ENCODE results near the gene COL7A1. TPM values are rescaled to one million over a fixed set of nuclear protein-coding genes. Genes with fewer than 3 reads are reported as not detected.

COL7A1 gene
- total and polyA plus RNA-seq, 2 of the 13 experiments (the other 11 are each of a cell fraction or from before 2014, with no cell fraction given) = 2.7 to 11.7 TPM

DNA sequence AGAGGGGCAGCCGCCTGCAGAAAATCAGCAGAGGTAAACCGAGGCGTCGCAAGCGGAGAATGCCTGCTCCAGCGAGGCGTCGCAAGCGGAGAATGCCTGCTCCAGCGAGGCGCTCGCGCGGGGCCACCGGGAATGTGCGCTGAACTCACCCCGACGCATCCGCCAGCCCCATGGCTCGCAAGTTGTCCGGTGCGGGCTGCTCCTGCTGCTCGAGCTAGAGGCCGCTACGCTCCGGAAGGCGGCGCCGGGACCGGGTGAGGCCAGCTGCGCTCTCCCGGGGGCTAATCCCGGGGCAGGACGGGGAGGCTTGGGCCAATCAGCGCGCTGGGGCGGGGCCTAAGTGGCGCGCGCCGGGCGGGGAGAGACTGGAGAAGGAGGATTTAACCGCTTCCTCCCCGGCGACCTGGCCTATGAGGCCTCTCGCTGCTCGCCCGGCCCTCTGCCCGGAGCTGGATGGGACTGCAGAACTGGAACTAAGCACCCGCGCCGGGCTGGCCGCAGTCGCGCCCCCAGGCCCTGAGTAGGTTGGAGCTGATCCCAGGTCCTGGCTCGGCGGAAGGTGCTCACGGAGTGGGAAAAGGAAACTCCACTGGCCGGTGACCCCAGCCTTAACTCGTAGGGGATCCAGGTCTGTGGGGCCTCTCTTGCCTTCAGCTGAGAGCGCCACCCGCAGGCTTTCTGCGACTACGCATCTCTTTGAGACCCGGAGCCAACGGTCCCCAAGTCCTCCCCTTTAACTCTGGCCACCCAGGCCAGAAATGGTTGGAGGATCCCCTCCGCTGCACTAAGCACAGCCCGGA lies 40.3 kb upstream of the COL7A1 start, which contains the start of gene SLC26A6 (continued):
- TF ChIP-seq, protein P1, sequence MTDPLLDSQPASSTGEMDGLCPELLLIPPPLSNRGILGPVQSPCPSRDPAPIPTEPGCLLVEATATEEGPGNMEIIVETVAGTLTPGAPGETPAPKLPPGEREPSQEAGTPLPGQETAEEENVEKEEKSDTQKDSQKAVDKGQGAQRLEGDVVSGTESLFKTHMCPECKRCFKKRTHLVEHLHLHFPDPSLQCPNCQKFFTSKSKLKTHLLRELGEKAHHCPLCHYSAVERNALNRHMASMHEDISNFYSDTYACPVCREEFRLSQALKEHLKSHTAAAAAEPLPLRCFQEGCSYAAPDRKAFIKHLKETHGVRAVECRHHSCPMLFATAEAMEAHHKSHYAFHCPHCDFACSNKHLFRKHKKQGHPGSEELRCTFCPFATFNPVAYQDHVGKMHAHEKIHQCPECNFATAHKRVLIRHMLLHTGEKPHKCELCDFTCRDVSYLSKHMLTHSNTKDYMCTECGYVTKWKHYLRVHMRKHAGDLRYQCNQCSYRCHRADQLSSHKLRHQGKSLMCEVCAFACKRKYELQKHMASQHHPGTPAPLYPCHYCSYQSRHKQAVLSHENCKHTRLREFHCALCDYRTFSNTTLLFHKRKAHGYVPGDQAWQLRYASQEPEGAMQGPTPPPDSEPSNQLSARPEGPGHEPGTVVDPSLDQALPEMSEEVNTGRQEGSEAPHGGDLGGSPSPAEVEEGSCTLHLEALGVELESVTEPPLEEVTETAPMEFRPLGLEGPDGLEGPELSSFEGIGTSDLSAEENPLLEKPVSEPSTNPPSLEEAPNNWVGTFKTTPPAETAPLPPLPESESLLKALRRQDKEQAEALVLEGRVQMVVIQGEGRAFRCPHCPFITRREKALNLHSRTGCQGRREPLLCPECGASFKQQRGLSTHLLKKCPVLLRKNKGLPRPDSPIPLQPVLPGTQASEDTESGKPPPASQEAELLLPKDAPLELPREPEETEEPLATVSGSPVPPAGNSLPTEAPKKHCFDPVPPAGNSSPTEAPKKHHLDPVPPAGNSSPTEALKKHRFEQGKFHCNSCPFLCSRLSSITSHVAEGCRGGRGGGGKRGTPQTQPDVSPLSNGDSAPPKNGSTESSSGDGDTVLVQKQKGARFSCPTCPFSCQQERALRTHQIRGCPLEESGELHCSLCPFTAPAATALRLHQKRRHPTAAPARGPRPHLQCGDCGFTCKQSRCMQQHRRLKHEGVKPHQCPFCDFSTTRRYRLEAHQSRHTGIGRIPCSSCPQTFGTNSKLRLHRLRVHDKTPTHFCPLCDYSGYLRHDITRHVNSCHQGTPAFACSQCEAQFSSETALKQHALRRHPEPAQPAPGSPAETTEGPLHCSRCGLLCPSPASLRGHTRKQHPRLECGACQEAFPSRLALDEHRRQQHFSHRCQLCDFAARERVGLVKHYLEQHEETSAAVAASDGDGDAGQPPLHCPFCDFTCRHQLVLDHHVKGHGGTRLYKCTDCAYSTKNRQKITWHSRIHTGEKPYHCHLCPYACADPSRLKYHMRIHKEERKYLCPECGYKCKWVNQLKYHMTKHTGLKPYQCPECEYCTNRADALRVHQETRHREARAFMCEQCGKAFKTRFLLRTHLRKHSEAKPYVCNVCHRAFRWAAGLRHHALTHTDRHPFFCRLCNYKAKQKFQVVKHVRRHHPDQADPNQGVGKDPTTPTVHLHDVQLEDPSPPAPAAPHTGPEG (CRISPR knock-in tag; IDR thresholded peaks at IDR 0.05) = peak; percentile 53; the same call in 1 of the 2 replicates
- TF ChIP-seq SALL1 (CRISPR knock-in tag; IDR thresholded peaks at IDR 0.05) (peak; percentile 58), ZNF737 (CRISPR knock-in tag; IDR thresholded peaks at IDR 0.05; ENCODE audit: borderline replicate concordance) (no peak), RFXAP (CRISPR knock-in tag; IDR thresholded peaks at IDR 0.05; ENCODE audit: borderline replicate concordance) (peak; percentile 73; the same call in 1 of the 2 replicates), SOX6 (IDR thresholded peaks at IDR 0.05) (no peak), SOX6 (CRISPR knock-in tag; IDR thresholded peaks at IDR 0.05) (peak; percentile 47; the same call in 1 of the 2 replicates), ZNF552 (CRISPR knock-in tag; IDR thresholded peaks at IDR 0.05; ENCODE audit: borderline replicate concordance) (no peak), NR2F6 (IDR thresholded peaks at IDR 0.05) (no peak), NR2F6 (CRISPR knock-in tag; IDR thresholded peaks at IDR 0.05) (no peak; the same call in 1 of the 2 replicates), ZNF747 (CRISPR knock-in tag; IDR thresholded peaks at IDR 0.05; ENCODE audit: borderline replicate concordance) (no peak; the same call in 1 of the 2 replicates), NCOR1 (IDR thresholded peaks at IDR 0.05; ENCODE audit: borderline replicate concordance, low read length) (no peak), SP140L (CRISPR knock-in tag; IDR thresholded peaks at IDR 0.05; ENCODE audit: borderline replicate concordance) (peak; percentile 78), PHF5A (CRISPR knock-in tag; IDR thresholded peaks at IDR 0.05; ENCODE audit: low read depth, unreplicated experiment) (peak; percentile 24), ZNF850 (CRISPR knock-in tag; conservative IDR thresholded peaks at IDR 0.05) (peak; percentile 87; the same call in 1 of the 2 replicates), TARDBP (CRISPR knock-in tag; IDR thresholded peaks at IDR 0.05) (peak; percentile 34; the same call in 1 of the 2 replicates), CBFB (CRISPR knock-in tag; IDR thresholded peaks at IDR 0.05) (0 out of 2 replicates have a peak, but pooled peaks have one; percentile 34), MED1 (CRISPR knock-in tag; IDR thresholded peaks at IDR 0.05) (peak; percentile 68), ARNT2 (CRISPR knock-in tag; IDR thresholded peaks at IDR 0.05; ENCODE audit: low read depth) (peak; percentile 61)
- TF ChIP-seq, protein P2, sequence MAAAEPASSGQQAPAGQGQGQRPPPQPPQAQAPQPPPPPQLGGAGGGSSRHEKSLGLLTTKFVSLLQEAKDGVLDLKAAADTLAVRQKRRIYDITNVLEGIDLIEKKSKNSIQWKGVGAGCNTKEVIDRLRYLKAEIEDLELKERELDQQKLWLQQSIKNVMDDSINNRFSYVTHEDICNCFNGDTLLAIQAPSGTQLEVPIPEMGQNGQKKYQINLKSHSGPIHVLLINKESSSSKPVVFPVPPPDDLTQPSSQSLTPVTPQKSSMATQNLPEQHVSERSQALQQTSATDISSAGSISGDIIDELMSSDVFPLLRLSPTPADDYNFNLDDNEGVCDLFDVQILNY (CRISPR knock-in tag; conservative IDR thresholded peaks at IDR 0.05) = peak; percentile 72
- TF ChIP-seq, protein P3, sequence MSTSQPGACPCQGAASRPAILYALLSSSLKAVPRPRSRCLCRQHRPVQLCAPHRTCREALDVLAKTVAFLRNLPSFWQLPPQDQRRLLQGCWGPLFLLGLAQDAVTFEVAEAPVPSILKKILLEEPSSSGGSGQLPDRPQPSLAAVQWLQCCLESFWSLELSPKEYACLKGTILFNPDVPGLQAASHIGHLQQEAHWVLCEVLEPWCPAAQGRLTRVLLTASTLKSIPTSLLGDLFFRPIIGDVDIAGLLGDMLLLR (CRISPR knock-in tag; IDR thresholded peaks at IDR 0.05) = peak; percentile 65; the same call in 1 of the 2 replicates
- TF ChIP-seq, protein P4, sequence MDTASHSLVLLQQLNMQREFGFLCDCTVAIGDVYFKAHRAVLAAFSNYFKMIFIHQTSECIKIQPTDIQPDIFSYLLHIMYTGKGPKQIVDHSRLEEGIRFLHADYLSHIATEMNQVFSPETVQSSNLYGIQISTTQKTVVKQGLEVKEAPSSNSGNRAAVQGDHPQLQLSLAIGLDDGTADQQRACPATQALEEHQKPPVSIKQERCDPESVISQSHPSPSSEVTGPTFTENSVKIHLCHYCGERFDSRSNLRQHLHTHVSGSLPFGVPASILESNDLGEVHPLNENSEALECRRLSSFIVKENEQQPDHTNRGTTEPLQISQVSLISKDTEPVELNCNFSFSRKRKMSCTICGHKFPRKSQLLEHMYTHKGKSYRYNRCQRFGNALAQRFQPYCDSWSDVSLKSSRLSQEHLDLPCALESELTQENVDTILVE (CRISPR knock-in tag; IDR thresholded peaks at IDR 0.05) = no peak

All from HepG2 (cell line).